G401 (cell line): ENCODE measurements around the gene SIGLEC6. TPM values are rescaled to one million over a fixed set of nuclear protein-coding genes. Genes with fewer than 3 reads are reported as not detected.

ENCODE experiments used
- DNase-seq: peaks from one replicate; pipeline ENCODE4 v3.0.0-alpha.2; 2015; ENCODE audit warnings: low spot score
- in situ Hi-C: cut with HindIII; loops from 2 replicates; pipeline ENCODE4 v1.10.0; 2016; ENCODE audit warnings: low sequenced_read_pairs, mixed read lengths
- total RNA-seq: library from RNA; depleted of rRNA; stranded (reverse); fragments of >200 nt; shearing (Covaris generic); gene quantifications from 2 replicates; pipeline ENCODE4 v1.2.3, GENCODE V29; 2014; rRNA removed

The SIGLEC6 gene
- total RNA-seq, result not detected in 2 replicates

GRCh38 chr19:51531349-51532315 lies at the start of gene SIGLEC6:
TSS of gene SIGLEC6 (minus strand) at chr19:51531670. CDS start at chr19:51531648, 22 bp downstream.
- no peak for DNase-seq
- in situ Hi-C loops, result no loop called here

DNA sequence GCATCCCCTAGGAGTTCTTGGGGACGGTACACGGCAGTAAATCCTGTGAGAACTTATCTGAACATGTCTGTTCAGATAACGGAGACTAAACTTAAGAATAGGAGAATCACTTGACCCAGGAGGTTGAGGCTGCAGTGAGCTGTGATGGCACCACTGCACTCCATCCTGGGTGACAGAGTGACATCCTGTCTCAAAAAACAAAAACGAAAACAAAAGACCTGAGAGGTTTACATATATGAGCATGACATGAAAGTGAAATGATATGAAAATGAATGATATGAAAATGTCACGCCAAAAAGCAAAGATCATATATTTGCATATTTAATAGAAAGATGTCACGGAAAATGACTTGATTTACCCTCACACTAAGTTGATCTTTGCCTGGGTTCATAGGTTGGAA lies 45.4 kb upstream of the SIGLEC6 start:
- in situ Hi-C loops, result no loop called here
- no peak for DNase-seq

GRCh38 chr19:51573331-51573730 lies 41.9 kb upstream of the SIGLEC6 start:
- no peak for DNase-seq
- in situ Hi-C loops, result no loop called here

GRCh38 chr19:51572908-51573307 lies 41.4 kb upstream of the SIGLEC6 start:
- in situ Hi-C loops, result no loop called here
- no peak for DNase-seq

- in situ Hi-C loops, result no loop called here
- no peak for DNase-seq
Measured at GRCh38 chr19:51572410-51572809, 40.9 kb upstream of the SIGLEC6 start.

GRCh38 chr19:51571599-51571998 lies 40.1 kb upstream of the SIGLEC6 start:
- DNase-seq, result peak; percentile 1
- in situ Hi-C loops, result no loop called here

DNA sequence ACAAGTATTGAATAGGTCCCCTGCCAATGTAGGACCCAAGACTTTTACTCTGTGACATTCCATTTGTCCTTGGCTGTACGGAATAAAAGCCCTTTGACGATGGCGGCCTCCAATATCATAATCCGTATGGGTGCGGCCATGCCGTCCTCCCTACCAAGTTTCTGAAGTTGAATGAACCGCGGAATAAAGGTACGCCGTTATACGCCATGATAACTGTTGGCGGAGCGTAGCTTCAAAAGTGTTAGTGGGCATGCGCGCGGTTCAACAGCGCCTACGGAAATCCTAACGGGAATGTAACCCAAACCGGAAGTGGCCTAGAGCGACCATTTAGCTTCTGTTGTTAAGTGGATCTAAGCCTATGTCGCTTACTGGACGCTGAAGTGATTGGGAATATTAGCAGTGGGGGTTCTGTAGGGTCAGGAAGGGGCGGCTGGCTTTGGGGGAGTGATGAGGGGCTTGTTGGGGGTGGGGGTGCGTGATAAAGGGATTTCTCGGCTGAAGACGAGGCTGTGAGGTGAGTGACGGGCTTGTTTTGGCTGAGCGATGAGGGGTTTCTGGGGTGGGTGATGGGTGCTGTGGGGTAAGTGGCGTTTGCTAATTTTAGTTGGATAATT lies 39.6 kb upstream of the SIGLEC6 start, which contains the start of gene ZNF175:
ZNF175 (plus strand) TSS at position 322 of the 614 bp plus-strand sequence. CDS start 2,047 bp downstream, outside the sequence.
- in situ Hi-C loops, result no loop called here
- peak; percentile 99 for DNase-seq

DNA sequence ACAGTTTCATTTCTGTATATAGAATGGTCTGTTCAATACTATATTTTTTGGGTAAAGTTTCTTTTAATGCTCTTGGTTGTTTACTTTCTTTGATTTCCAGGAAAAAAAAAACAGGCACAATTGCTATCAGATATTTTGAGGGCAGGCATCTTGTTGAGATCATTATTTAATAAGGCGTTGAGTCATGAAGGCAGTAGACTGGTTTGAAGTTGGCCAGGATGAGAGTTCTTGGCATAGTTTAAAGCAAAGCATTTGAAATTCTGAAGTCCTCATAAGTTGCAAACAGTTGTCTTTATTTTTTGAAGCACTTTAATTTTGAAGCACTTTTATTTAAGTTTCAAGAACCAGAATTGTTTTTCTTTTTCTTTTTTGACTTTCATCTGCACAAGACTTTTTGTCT lies 37.0 kb upstream of the SIGLEC6 start:
- in situ Hi-C loops, result no loop called here
- no peak for DNase-seq

DNA sequence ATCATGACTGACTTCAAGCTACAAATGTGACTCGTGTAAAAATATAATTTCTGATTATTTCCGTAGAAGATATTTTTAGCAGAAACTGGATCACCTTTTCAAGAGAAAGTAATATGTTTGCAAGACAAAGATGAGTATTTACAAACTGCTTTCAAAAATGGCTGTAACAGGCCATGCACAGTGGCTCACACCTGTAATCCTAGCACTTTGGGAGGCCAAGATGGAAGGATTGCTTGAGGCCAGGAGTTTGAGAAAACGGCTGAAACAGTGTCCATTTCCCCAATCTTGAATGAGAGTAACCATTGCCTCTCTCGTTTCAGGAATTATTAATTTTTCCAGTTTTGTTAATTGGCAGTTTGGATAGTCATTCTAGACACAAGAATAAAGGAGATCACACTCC lies 36.1 kb upstream of the SIGLEC6 start:
- DNase-seq, result no peak
- in situ Hi-C loops, result no loop called here

- DNase-seq, result no peak
- in situ Hi-C loops, result no loop called here
Measured at GRCh38 chr19:51566489-51567100, 35.1 kb upstream of the SIGLEC6 start.

- in situ Hi-C loops, result no loop called here
- no peak for DNase-seq
Measured at GRCh38 chr19:51565583-51565982, 34.1 kb upstream of the SIGLEC6 start.

DNA sequence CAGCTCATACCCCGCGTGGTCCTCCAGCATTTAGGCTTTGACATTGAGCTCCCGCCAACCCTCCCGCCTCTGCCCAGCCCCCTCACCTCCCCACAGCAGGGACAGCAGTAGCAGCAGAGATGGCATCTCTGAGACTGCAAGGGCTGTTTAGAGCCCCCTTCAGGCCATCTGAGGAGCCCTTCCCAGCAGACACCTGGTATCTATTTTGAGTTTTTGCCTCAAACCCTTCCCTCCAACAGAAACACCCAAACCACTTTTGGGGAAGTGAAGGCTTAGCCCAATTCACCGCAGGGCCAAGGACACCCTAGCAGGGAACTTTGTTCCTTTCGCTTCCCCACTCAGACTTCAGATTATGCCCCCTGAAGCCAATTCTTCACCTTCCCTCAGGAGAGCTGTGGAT lies 33.3 kb upstream of the SIGLEC6 start:
- DNase-seq, result no peak
- in situ Hi-C loops, result no loop called here

DNA sequence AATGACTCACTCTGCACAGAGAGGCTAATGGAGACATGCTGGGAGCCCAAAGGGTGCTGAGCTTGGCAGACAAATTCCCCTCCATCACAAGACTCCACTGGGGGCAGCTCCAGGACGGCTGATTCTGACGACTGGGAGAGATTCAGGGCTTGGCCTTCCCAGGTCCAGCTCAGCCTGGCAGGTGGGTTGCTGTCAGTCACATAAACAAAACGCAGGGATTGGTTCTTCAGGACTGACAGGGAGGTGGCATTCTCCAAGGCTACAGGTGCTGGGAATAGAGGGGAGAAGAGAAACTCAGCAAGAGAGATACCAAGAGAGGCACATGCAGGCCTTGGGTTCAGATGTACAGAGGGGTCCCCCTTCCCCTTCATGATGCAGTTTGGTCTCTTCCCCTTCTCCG lies 28.9 kb upstream of the SIGLEC6 start:
- in situ Hi-C loops, result no loop called here
- DNase-seq, result no peak

- in situ Hi-C loops, result no loop called here
- no peak for DNase-seq
Measured at GRCh38 chr19:51559240-51559639, 27.8 kb upstream of the SIGLEC6 start.

DNA sequence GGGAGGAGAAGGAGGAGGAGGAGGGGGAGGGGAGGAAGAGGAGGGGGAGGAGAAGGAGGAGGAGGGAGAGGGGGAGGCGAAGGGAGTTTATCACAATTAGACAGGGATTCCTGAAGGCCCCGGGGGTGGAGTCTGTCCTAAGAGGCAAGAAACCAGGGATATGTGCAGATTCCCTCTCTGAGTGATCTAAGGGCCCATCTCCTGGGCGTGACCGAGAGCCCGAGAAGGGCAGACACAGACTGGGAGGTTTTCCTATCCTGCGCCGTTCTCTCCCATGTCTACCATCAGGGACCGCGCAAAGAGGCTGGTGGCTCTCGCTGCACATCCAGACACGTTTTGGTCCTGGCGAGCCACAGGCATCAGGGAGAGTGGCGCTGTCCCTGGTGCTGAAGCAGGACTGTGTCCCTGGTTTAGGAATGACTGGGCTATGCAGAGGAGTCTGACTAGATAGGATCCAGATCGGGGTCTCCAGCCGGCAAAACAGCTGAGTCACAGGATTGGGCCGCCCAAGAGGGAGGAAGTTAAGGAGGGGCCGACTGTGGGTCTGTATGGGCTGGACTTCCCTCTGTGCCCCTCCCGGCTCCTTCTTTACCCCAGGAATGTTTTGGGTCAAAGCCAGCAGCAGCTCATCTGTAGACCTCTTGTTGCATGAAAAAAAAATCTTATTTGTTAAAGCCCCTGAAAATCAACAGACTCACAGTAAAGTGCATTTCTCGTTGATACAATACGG lies 21.7 kb upstream of the SIGLEC6 start:
- in situ Hi-C loops, result no loop called here
- DNase-seq, result peak; percentile 9

- in situ Hi-C loops, result no loop called here
- no peak for DNase-seq
Measured at GRCh38 chr19:51552608-51552995, 21.1 kb upstream of the SIGLEC6 start.

DNA sequence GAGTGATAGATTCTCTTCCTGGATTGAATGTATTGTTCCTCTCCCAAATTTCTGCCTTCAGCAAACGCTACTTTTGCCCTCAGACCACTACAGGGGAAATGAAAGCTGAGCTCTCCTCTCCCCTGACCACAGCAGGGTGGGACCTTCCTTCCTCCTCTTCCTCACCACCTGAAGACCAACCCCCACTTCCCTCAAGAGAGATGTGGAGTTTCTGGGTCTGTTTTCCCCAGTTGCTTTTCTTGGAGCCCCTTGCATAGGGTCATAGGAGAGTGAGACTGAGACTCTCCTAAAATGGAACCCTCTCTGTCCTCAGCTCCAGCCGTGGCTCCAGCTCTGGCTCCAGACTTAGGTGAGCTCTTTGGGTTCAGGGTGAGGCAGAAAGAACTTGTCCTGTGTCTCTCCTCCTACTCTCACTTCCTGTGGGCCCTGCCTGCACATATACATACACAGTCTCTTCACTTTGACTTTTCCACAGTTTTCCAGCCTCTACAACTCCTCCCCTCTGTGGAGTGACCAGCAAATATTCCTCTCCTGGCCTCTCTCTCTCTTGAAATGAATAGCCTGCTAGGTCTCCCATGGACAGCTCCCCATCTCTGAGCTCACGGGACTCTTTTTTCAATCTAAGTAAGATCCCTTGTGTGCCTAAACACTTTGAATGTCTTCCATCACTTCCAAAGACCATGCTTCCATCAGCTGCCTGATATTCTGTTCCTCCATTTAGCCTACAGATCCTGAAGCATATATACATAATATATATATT lies 20.4 kb upstream of the SIGLEC6 start:
- in situ Hi-C loops, result no loop called here
- no peak for DNase-seq

DNA sequence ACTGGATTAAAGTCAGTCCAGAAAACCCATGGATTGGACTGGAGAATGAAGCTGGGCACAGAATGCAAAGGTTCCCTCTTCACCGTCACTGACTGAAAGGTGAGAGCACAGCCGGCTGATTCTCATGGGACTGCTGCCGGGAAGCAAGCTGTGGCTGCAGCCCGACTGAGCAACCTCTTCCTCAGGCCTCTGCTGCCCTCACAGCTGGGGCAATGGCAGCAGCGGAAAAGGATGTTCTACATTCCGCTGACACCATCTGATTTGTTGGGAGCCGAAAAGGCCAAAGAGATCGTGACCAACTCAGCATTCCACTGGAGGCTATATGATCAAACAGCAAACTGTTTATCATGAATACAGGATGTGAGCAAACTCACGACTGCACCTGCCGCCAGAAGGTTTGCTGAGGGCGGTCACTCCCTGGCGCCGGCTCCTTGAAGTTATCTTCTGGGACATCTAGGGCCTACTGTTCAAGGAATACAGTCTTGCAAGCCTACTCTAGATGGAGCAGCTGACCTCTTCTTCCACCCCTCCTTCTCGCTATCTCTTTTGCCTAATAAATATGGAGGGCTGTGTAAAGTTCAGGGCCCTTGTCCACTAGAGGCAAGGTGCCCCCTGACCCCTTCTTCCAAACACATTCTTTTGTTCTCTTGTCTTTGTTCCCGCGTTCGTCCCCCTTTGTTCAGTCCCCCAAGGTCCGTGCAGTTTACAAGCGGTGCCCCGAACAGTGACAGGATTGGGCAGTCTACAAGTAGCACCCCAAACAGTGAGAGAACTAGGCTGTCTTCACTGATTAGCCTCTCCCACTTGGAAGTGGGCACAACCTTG lies 19.6 kb upstream of the SIGLEC6 start:
- in situ Hi-C loops, result no loop called here
- DNase-seq, result no peak
